Measurements from ENCODE around the gene ASIC1. TPM values are rescaled to one million over a fixed set of nuclear protein-coding genes. Genes with fewer than 3 reads are reported as not detected.
A peak's percentile ranks its signal among the peaks of the same experiment; 100 is the strongest.

The ASIC1 gene
- total RNA-seq, 2 experiments from 2014 or later = 0.59 TPM; not detected in 1

- Histone ChIP-seq H3K9me2 (ENCODE audit: insufficient read depth, low read length) (no peaks in the 10 kb centered on the region), H4K20me1 (ENCODE audit: insufficient read depth, low read length) (no peaks in the 10 kb centered on the region), H3K9me3 (ENCODE audit: low read length) (no peaks in the 10 kb centered on the region), H3K4me1 (ENCODE audit: insufficient read depth, low read length, poor library complexity, severe bottlenecking) (no peaks in the 10 kb centered on the region), H3K79me2 (ENCODE audit: insufficient read depth, low read depth, low read length) (no peaks in the 10 kb centered on the region), H3K4me3 (ENCODE audit: low read depth, low read length, poor library complexity, severe bottlenecking) (no peak overlapping the region), H2AFZ (ENCODE audit: low read length) (no peak overlapping the region), H3K27ac (ENCODE audit: low read depth, low read length, poor library complexity, severe bottlenecking) (no peak overlapping the region), H3K36me3 (ENCODE audit: insufficient read depth, low read length) (no peaks in the 10 kb centered on the region), H3K4me2 (ENCODE audit: low read length) (no peak overlapping the region)
- CTCF ChIA-PET (ENCODE audit: unreplicated experiment) = interaction anchor here (1.2 to 1.4 kb wide), 4 partner anchors 11 to 73 kb away, joined by 3 to 5 read pairs (median 4); partner anchors contain the start of gene RACGAP1
- TF ChIP-seq CTCF (conservative IDR thresholded peaks at IDR 0.05; ENCODE audit: low read length) (peak; percentile 96), EZH2phosphoT487 (IDR thresholded peaks at IDR 0.05; ENCODE audit: borderline replicate concordance, low read depth, low read length) (no peak)
- peak; percentile 85 for DNase-seq (ENCODE audit: low spot score)
- POLR2A ChIA-PET = interaction anchor here (0.6 kb wide), 3 partner anchors 32 to 1238 kb away, joined by 3 to 5 read pairs (median 4); no protein-coding TSS in a partner anchor
- intact Hi-C loops (cut with micrococcal nuclease; ENCODE audit: unreplicated experiment) = loop anchor here (1.0 to 5.0 kb wide), 3 partner anchors 17 to 72 kb away; no protein-coding TSS in a partner anchor
- no TSS peak for BruUV-seq (replicated peaks)
Measured at GRCh38 chr12:50039151-50039835, 18.1 kb upstream of the ASIC1 start.

DNA sequence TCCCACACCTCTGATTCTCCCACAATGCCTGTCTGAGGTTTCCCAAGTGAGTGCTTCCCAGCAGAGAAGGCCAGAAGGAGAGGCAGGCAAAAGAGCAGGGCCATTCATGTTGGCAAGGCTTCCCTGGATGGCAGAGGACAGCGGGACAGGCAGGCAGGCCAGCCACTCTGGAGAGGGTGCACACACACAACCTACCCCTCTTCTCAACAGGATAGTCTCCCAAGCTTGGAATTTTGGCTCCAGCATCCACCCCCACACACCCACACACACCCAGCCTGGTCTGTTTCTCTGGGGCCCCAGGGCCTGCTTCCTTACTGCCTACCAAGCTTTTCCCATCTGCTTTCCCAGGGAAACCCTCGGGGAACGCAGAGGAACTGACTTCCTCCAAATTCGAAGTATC lies 16.7 kb upstream of the ASIC1 start:
- Histone ChIP-seq H4K20me1 (ENCODE audit: insufficient read depth, low read length) (no peaks in the 10 kb centered on the region), H2AFZ (ENCODE audit: low read length) (no peak overlapping the region), H3K4me3 (ENCODE audit: low read depth, low read length, poor library complexity, severe bottlenecking) (no peak overlapping the region), H3K4me1 (ENCODE audit: insufficient read depth, low read length, poor library complexity, severe bottlenecking) (no peaks in the 10 kb centered on the region), H3K9me3 (ENCODE audit: low read length) (no peaks in the 10 kb centered on the region), H3K79me2 (ENCODE audit: insufficient read depth, low read depth, low read length) (no peaks in the 10 kb centered on the region), H3K36me3 (ENCODE audit: insufficient read depth, low read length) (no peaks in the 10 kb centered on the region), H3K4me2 (ENCODE audit: low read length) (no peak overlapping the region), H3K9me2 (ENCODE audit: insufficient read depth, low read length) (no peaks in the 10 kb centered on the region), H3K27ac (ENCODE audit: low read depth, low read length, poor library complexity, severe bottlenecking) (no peak overlapping the region)
- intact Hi-C loops (cut with micrococcal nuclease; ENCODE audit: unreplicated experiment) = no loop called here
- CTCF ChIA-PET (ENCODE audit: unreplicated experiment) = no interaction called here
- TF ChIP-seq EZH2phosphoT487 (IDR thresholded peaks at IDR 0.05; ENCODE audit: borderline replicate concordance, low read depth, low read length) (no peak), CTCF (conservative IDR thresholded peaks at IDR 0.05; ENCODE audit: low read length) (no peak)
- BruUV-seq (replicated peaks) = no TSS peak
- no peak for DNase-seq (ENCODE audit: low spot score)
- POLR2A ChIA-PET = no interaction called here

Measured in OCI-LY7 (cell line).